Suppressor macrophage treated with lipopolysaccharide for 1 hour (primary cell): Measurements from ENCODE around the gene CDIPT.

Source experiments
- DNase-seq, 3 donors: peaks; one replicate each; pipeline ENCODE4 v3.0.0-alpha.2; 2020 to 2022

The CDIPT gene

DNA sequence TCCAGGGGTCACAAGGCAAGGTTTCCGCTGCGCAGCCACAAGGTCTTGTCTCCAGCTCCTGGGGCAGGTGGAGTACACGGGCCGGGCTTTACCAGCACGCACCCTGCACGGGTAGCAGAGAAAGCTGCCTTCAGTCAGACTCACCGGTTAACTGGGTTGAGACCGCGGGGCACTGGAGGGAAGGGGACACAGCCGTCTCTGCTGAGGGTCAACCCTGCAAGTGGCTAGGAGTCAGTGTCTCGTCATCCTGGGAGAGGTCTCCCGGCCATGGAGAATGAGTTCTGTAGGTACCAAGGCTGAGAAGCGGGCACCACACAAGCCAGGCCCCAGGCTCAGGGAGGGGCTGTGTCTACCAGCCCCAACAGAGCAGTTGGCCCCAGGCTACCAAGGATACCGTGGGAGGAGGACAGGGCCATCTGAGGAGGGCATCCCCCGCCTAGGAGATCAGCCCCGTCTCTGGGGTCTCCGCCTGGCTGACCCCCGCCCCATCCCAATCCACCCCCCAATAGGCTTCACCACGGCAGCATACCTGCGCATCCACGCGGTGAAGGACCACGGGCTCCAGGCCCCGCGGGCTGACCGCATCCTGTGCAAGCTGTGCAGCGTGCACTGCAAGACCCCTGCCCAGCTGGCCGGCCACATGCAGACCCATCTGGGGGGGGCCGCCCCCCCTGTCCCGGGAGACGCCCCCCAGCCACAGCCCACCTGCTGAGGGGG lies 53.8 kb downstream of the CDIPT start:
- no peak for DNase-seq
